D721Med (cell line): ENCODE data around the gene PCDHB14.

ENCODE experiments used
- DNase-seq: peaks from one replicate; pipeline ENCODE4 v3.0.0; 2011; ENCODE audit warnings: low spot score; ENCODE audit not compliant: insufficient read length
- FAIRE-seq: peaks from 2 replicates; lab custom pipeline; 2011; peaks lifted over from hg19 to GRCh38; lab: Jason Lieb, UNC
- TF ChIP-seq, protein P1 (sequence below): IDR thresholded peaks from 2 replicates; pipeline ENCODE4 v1.5.1; 2012; ENCODE audit warnings: mild to moderate bottlenecking, control low read depth; ENCODE audit not compliant: insufficient read depth; ENCODE audit errors: missing control alignments

Gene PCDHB14

DNA sequence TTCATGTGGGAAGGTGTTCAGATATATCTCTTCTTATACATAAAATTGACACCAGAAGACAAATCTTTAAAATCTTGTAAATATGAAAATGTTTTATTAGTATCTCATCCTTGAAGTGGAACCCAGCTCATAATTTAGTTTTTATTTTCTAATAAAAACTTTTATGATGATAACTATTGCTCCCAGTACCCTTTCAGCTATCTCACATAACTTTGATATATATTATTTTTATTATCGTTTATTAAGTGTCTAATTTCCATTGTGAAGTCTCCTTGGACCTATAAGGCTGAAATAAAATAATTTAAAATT, 38.0 kb downstream of the PCDHB14 start:
- TF ChIP-seq, protein P1, sequence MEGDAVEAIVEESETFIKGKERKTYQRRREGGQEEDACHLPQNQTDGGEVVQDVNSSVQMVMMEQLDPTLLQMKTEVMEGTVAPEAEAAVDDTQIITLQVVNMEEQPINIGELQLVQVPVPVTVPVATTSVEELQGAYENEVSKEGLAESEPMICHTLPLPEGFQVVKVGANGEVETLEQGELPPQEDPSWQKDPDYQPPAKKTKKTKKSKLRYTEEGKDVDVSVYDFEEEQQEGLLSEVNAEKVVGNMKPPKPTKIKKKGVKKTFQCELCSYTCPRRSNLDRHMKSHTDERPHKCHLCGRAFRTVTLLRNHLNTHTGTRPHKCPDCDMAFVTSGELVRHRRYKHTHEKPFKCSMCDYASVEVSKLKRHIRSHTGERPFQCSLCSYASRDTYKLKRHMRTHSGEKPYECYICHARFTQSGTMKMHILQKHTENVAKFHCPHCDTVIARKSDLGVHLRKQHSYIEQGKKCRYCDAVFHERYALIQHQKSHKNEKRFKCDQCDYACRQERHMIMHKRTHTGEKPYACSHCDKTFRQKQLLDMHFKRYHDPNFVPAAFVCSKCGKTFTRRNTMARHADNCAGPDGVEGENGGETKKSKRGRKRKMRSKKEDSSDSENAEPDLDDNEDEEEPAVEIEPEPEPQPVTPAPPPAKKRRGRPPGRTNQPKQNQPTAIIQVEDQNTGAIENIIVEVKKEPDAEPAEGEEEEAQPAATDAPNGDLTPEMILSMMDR = no peak
- DNase-seq (no peak), FAIRE-seq (no peak)

DNA sequence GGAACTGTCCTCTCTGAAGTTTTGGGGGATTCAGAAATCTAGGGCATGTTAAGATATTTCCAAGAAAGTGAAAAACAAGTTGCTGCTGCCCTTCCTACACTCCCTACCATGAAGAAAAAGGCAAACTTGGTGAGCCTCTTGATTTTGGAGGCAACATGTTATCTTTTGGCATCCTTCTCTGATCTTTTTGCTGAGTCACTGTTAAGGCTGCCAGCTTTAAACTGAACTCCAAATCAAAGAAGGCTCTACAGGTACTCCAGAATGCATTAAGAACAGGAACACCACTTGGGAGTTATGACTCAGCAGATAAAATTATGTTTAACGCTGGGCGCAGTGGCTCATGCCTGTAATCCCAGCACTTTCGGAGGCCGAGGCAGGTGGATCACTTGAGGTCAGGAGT, 46.1 kb downstream of the PCDHB14 start:
- no peak for FAIRE-seq
- TF ChIP-seq, protein P1 = no peak

DNA sequence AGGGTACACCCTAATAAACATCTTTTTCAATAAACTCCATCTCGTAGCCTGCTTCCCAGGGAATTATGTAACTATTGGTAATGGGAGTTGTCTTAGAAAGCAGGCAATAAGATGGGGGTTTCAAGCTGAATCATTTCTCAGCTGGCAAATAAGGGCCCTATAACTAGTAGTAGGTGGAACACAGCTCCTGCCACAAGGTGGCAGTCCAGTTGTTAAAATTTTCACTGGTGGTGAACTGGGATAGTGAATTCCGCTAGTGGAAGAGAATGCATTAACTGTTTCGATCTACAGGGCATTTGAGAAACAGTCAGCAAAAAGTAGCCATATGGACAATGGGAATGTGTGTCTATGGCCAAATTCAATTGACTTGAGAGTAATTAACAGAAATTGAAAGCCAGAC, 49.8 kb downstream of the PCDHB14 start:
- no peak for FAIRE-seq
- no peak for DNase-seq
- TF ChIP-seq, protein P1 = peak; percentile 36

More for the DNA sequence above, 46.1 kb downstream of the PCDHB14 start:
- no peak for DNase-seq
